Transverse colon (tissue), 4 donors: ENCODE results near the gene SUPV3L1.

Experiments used
- EP300 ChIP-seq: sonication (generic); formaldehyde crosslinking; IDR thresholded peaks from one replicate; pipeline ENCODE4 v1.6.1; 2017; ENCODE audit warnings: antibody characterized with exemption, low read depth
- POLR2A ChIP-seq: fragments of 450-650 bp; IDR thresholded peaks from one replicate; pipeline ENCODE4 v1.6.1; 2016; ENCODE audit warnings: antibody characterized with exemption, mild to moderate bottlenecking, moderate library complexity
- POLR2AphosphoS5 ChIP-seq, 3 donors: sonication (generic); formaldehyde crosslinking; IDR thresholded peaks; one replicate each; pipeline ENCODE4 v1.6.1; 2016; ENCODE audit warnings: antibody characterized with exemption in 3 of 3
- TF ChIP-seq, protein P1 (sequence below), 5 experiments: fragments of 200-600 bp in 3 of 5; fragments of 450-650 bp in 2 of 5; sonication (generic) in 3 of 5; IDR thresholded peaks; 1 replicate in 2 of 5; 2 replicates in 3 of 5; pipeline ENCODE4 v1.5.1; 2016 to 2017; ENCODE audit warnings: antibody characterized with exemption in 5 of 5, inconsistent platforms in 3 of 5, mild to moderate bottlenecking in 2 of 5, moderate library complexity in 1 of 5

- TF ChIP-seq, protein P1, sequence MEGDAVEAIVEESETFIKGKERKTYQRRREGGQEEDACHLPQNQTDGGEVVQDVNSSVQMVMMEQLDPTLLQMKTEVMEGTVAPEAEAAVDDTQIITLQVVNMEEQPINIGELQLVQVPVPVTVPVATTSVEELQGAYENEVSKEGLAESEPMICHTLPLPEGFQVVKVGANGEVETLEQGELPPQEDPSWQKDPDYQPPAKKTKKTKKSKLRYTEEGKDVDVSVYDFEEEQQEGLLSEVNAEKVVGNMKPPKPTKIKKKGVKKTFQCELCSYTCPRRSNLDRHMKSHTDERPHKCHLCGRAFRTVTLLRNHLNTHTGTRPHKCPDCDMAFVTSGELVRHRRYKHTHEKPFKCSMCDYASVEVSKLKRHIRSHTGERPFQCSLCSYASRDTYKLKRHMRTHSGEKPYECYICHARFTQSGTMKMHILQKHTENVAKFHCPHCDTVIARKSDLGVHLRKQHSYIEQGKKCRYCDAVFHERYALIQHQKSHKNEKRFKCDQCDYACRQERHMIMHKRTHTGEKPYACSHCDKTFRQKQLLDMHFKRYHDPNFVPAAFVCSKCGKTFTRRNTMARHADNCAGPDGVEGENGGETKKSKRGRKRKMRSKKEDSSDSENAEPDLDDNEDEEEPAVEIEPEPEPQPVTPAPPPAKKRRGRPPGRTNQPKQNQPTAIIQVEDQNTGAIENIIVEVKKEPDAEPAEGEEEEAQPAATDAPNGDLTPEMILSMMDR (IDR thresholded peaks at IDR 0.05): no peak
- TF ChIP-seq POLR2A (no peak), EP300 (no peak), POLR2AphosphoS5 (IDR thresholded peaks at IDR 0.05) (no peak)
Measured at GRCh38 chr10:69160809-69161241, 19.2 kb upstream of the SUPV3L1 start.
